T-cell (primary cell): ENCODE results near the gene CNNM1. TPM values are rescaled to one million over a fixed set of nuclear protein-coding genes. Genes with fewer than 3 reads are reported as not detected.

Experiments
- ATAC-seq, 4 experiments: fragments of 200-7000 bp in 3 of 4; fragments of 150-1000 bp in 1 of 4; cut with Tn5 transposase; replicated peaks in 1 of 4; 1 replicate in 3 of 4; 2 replicates in 1 of 4; pipeline ENCODE4 v1.10.0; 2021; ENCODE audit warnings: moderate library complexity in 3 of 4, mild to moderate bottlenecking in 2 of 4, moderate number of reproducible peaks in 1 of 4
- CTCF ChIA-PET, 2 donors: fragments of 300-600 bp; sonication (Branson Sonifier 250); formaldehyde crosslinking; loops; one replicate each; lab custom pipeline; 2022; ENCODE audit warnings: antibody characterized with exemption in 2 of 2; lab: Charles Lee
- POLR2A ChIA-PET, 2 donors: fragments of 300-600 bp; sonication (Branson Sonifier 250); formaldehyde crosslinking; loops; one replicate each; lab custom pipeline; 2022; ENCODE audit warnings: antibody characterized with exemption in 2 of 2; lab: Charles Lee
- DNase-seq, 35 experiments: peaks; one replicate each; pipeline versions ENCODE4 v3.0.0 to v3.0.0-alpha.2; 2013 to 2023
- H3K27ac ChIP-seq: one replicate; pipeline ENCODE4 v1.5.1; 2013; ENCODE audit warnings: low read length
- H3K27me3 ChIP-seq, 2 experiments: replicated peaks in 1 of 2; 1 replicate in 1 of 2; 2 replicates in 1 of 2; pipeline versions ENCODE4 v1.6.1 to v1.7.0; 2013; ENCODE audit warnings: low read length in 1 of 2, mixed read lengths in 1 of 2; ENCODE audit not compliant: control insufficient read depth in 2 of 2, insufficient read depth in 2 of 2; ENCODE audit errors: extremely low read depth in 1 of 2
- H3K36me3 ChIP-seq, 2 donors: 1 replicate in 1 of 2; 2 replicates in 1 of 2; pipeline versions ENCODE4 v1.6.1 to v1.7.0; 2013; ENCODE audit warnings: low read length in 1 of 2; ENCODE audit not compliant: control insufficient read depth in 2 of 2, insufficient read depth in 1 of 2; ENCODE audit errors: extremely low read depth in 1 of 2
- H3K4me1 ChIP-seq, 2 experiments: 1 replicate in 1 of 2; 2 replicates in 1 of 2; pipeline versions ENCODE4 v1.6.1 to v1.7.0; 2013; ENCODE audit warnings: low read length in 2 of 2, mixed read lengths in 1 of 2; ENCODE audit not compliant: insufficient read depth in 2 of 2, control insufficient read depth in 1 of 2; ENCODE audit errors: extremely low read depth in 1 of 2
- H3K4me3 ChIP-seq, 2 donors: 1 replicate in 1 of 2; 2 replicates in 1 of 2; pipeline versions ENCODE4 v1.5.1 to v1.7.0; 2013; ENCODE audit warnings: mild to moderate bottlenecking in 2 of 2, low read length in 1 of 2, moderate library complexity in 1 of 2; ENCODE audit not compliant: control insufficient read depth in 1 of 2; ENCODE audit errors: extremely low read depth in 1 of 2
- H3K9me3 ChIP-seq: 2 replicates; pipeline ENCODE4 v1.7.0; 2013
- H3K27ac Mint-ChIP-seq, 2 donors: one replicate each; pipeline ENCODE4 v1.8.0; 2020 to 2021; ENCODE audit warnings: mild to moderate bottlenecking in 2 of 2, mixed read lengths in 2 of 2
- H3K27me3 Mint-ChIP-seq, 2 donors: one replicate each; pipeline ENCODE4 v1.8.0; 2021 to 2022; ENCODE audit warnings: mixed read lengths in 2 of 2
- H3K36me3 Mint-ChIP-seq: one replicate; pipeline ENCODE4 v1.8.0; 2021; ENCODE audit warnings: mixed read lengths
- H3K4me1 Mint-ChIP-seq, 3 donors: one replicate each; pipeline ENCODE4 v1.8.0; 2020 to 2022; ENCODE audit warnings: mixed read lengths in 3 of 3, mild to moderate bottlenecking in 1 of 3
- H3K4me3 Mint-ChIP-seq, 3 donors: one replicate each; pipeline ENCODE4 v1.8.0; 2020 to 2022; ENCODE audit warnings: mild to moderate bottlenecking in 3 of 3, mixed read lengths in 3 of 3, moderate library complexity in 3 of 3
- H3K9me3 Mint-ChIP-seq, 3 donors: one replicate each; pipeline ENCODE4 v1.8.0; 2020 to 2022; ENCODE audit warnings: mixed read lengths in 3 of 3
- WGBS: methylation state at CpG from one replicate; pipeline ENCODE4 v1.1.5; 2013; ENCODE audit warnings: missing lambda C conversion rate; ENCODE audit not compliant: insufficient coverage; 5-methylcytosine and 5-hydroxymethylcytosine counted together
- total RNA-seq, 35 experiments: library from RNA in 6 of 35; stranded (reverse) in 6 of 35; fragments of 120-200 nt in 1 of 35; gene quantifications; one replicate each; pipeline versions ENCODE4 v1.2.1 to v1.2.4 and lab custom pipeline; 2013 to 2026

Gene CNNM1
- total RNA-seq, 5 donors from 2014 or later (not counting 1 experiment from before 2014, with no cell fraction given) = 0.25 to 1.2 (median 0.36) TPM

DNA sequence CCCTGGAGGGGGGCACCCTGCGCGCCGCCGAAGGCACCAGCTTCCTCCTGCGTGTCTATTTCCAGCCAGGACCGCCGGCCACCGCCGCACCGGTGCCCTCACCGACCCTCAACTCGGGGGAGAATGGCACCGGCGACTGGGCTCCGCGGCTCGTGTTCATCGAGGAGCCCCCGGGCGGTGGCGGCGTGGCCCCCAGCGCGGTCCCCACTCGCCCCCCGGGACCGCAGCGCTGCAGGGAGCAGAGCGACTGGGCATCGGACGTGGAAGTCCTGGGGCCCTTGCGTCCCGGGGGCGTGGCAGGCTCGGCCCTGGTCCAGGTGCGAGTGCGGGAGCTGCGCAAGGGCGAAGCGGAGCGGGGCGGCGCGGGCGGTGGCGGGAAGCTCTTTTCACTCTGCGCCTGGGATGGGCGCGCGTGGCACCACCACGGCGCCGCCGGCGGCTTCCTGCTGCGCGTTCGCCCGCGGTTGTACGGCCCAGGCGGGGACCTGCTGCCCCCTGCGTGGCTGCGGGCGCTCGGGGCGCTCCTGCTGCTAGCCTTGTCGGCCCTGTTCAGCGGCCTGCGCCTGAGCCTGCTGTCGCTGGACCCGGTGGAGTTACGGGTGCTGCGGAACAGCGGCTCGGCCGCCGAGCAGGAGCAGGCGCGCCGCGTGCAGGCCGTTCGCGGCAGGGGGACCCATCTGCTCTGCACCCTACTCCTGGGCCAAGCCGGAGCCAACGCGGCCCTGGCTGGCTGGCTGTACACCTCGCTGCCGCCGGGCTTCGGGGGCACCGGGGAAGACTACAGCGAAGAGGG is 594 bp downstream of the CNNM1 start:
- Mint-ChIP-seq H3K4me3 (peak overlapping the region in 2 of 3 donors; percentile 13 to 71), H3K27ac (no peak overlapping the region), H3K36me3 (no peaks in the 10 kb centered on the region), H3K4me1 (peaks cover 9 to 17% (median 11%) of the 10 kb centered on the region in 3 donors), H3K27me3 (peaks cover 41 to 43% of the 10 kb centered on the region in 2 donors), H3K9me3 (no peaks in the 10 kb centered on the region)
- no peak for DNase-seq
- POLR2A ChIA-PET = no interaction called here
- CTCF ChIA-PET = no interaction called here
- Histone ChIP-seq H3K4me3 (peak overlapping the region in 1 of 2 donors; percentile 64), H3K27me3 (peaks cover 7 to 21% of the 10 kb centered on the region in 2 experiments), H3K4me1 (peaks cover 0 to 9% of the 10 kb centered on the region in 2 experiments), H3K36me3 (no peaks in the 10 kb centered on the region), H3K27ac (no peak overlapping the region), H3K9me3 (no peaks in the 10 kb centered on the region)
- ATAC-seq = peak in 3 of 4 experiments; percentile 42 to 64 (median 54)
- WGBS = 3% methylated on average over 94 of the region's 94 CpGs

DNA sequence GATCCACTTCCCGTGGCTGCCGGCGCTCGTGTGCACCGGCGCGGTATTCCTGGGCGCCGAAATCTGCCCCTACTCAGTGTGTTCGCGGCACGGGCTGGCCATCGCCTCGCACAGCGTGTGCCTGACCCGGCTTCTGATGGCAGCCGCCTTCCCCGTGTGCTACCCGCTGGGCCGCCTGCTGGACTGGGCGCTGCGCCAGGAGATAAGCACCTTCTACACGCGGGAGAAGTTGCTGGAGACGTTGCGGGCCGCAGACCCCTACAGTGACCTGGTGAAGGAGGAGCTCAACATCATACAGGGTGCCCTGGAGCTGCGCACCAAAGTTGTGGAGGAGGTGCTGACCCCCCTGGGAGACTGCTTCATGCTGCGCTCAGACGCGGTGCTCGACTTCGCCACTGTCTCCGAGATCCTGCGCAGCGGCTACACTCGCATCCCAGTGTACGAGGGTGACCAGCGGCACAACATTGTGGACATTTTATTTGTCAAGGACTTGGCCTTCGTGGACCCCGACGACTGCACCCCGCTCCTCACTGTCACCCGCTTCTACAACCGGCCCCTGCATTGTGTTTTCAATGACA is 1.3 kb downstream of the CNNM1 start:
- H3K9me3 Mint-ChIP-seq = no peaks in the 10 kb centered on the region
- H3K4me3 Mint-ChIP-seq = peak overlapping the region; percentile 42 to 71 (median 54)
- no peaks in the 10 kb centered on the region for H3K36me3 Mint-ChIP-seq
- H3K36me3 ChIP-seq = no peaks in the 10 kb centered on the region
- H3K27ac Mint-ChIP-seq = no peak overlapping the region
- no peaks in the 10 kb centered on the region for H3K9me3 ChIP-seq
- H3K27ac ChIP-seq = no peak overlapping the region
- ChIA-PET CTCF (no interaction called here), POLR2A (no interaction called here)
- peak in 1 of 4 experiments; percentile 4 for ATAC-seq
- no peak for DNase-seq
- peaks cover 45 to 46% of the 10 kb centered on the region in 2 donors for H3K27me3 Mint-ChIP-seq
- H3K4me1 ChIP-seq = peaks cover 0 to 9% of the 10 kb centered on the region in 2 experiments
- H3K27me3 ChIP-seq = peaks cover 7 to 21% of the 10 kb centered on the region in 2 experiments
- 44% methylated on average over 39 of the region's 45 CpGs for WGBS
- H3K4me1 Mint-ChIP-seq = peaks cover 9 to 17% (median 11%) of the 10 kb centered on the region in 3 donors
- peak overlapping the region in 1 of 2 donors; percentile 18 for H3K4me3 ChIP-seq

DNA sequence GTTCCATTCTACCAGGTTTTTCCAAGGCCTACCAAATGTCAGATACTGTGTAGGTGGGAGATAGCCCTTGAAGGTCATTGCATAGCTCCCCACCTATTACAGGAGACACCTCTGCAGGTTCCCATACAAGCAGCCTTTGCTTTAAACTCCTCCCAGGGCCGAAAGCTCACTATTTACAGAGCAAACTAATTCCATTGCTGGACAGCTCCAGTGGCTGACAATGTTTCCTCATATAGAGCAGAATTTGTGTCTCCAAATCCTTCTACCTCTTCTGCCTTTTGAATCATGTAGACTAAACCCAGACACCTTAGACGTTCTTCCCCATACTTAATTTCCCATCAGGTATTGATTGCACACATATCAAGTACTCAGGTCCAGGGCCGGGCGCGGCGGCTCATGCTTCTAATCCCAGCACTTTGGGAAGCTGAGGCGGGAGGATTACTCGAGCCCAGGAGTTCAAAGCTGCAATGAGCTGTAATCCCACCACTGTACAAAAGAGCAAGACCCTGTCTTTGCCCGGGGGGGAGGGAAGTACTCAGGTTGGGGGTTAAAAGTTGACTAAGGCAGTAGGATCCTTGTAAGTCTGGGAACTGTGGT is 2.1 kb downstream of the CNNM1 start:
- H3K4me3 ChIP-seq = no peak overlapping the region
- no peak for DNase-seq
- peaks cover 7 to 21% of the 10 kb centered on the region in 2 experiments for H3K27me3 ChIP-seq
- ChIA-PET CTCF (no interaction called here), POLR2A (no interaction called here)
- H3K27ac ChIP-seq = no peak overlapping the region
- H3K9me3 Mint-ChIP-seq = no peaks in the 10 kb centered on the region
- H3K4me3 Mint-ChIP-seq = peak overlapping the region; percentile 42 to 71 (median 44)
- no peaks in the 10 kb centered on the region for H3K9me3 ChIP-seq
- H3K36me3 ChIP-seq = no peaks in the 10 kb centered on the region
- no peaks in the 10 kb centered on the region for H3K36me3 Mint-ChIP-seq
- peak overlapping the region in 1 of 2 donors; percentile 20 for H3K27ac Mint-ChIP-seq
- 91% methylated on average over 7 of the region's 9 CpGs for WGBS
- H3K4me1 ChIP-seq = peaks cover 0 to 9% of the 10 kb centered on the region in 2 experiments
- no peak for ATAC-seq
- H3K27me3 Mint-ChIP-seq = peaks cover 44 to 47% of the 10 kb centered on the region in 2 donors
- peaks cover 9 to 17% (median 11%) of the 10 kb centered on the region in 3 donors for H3K4me1 Mint-ChIP-seq

DNA sequence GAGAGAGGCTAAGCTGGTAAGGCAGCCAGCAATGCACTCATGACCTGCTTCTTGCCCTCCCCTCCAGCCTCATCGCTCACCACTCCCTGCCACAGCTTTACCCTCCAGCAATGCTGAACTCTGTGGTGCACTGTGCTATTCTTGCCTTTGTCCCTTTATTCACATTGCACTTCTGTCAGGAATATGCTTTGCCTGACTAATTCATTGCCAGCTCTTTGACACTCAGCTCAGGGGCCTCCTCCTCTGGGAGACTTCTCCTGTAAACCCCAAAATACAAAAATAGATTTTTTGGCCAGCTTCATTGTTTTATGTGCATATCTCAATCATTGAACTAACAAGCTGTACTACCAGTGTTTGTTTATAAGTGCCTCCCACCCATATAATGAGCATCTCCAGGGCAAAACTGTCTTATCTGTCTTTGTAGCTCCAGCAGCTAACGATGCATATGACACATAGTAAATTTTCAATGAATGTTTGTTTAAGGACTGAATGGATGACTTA is 8.2 kb downstream of the CNNM1 start:
- H3K4me1 ChIP-seq = no peaks in the 10 kb centered on the region
- 94% methylated on average over 1 of the region's 2 CpGs for WGBS
- no peaks in the 10 kb centered on the region for H3K9me3 ChIP-seq
- DNase-seq (no peak), ATAC-seq (no peak)
- Mint-ChIP-seq H3K4me1 (no peaks in the 10 kb centered on the region), H3K27me3 (peaks cover 18 to 22% of the 10 kb centered on the region in 2 donors), H3K9me3 (no peaks in the 10 kb centered on the region), H3K4me3 (no peak overlapping the region), H3K36me3 (no peaks in the 10 kb centered on the region), H3K27ac (no peak overlapping the region)
- POLR2A ChIA-PET = no interaction called here
- no peaks in the 10 kb centered on the region for H3K36me3 ChIP-seq
- H3K27me3 ChIP-seq = peaks cover 0 to 2% of the 10 kb centered on the region in 2 experiments
- no peak overlapping the region for H3K4me3 ChIP-seq
- H3K27ac ChIP-seq = no peak overlapping the region
- CTCF ChIA-PET = no interaction called here

DNA sequence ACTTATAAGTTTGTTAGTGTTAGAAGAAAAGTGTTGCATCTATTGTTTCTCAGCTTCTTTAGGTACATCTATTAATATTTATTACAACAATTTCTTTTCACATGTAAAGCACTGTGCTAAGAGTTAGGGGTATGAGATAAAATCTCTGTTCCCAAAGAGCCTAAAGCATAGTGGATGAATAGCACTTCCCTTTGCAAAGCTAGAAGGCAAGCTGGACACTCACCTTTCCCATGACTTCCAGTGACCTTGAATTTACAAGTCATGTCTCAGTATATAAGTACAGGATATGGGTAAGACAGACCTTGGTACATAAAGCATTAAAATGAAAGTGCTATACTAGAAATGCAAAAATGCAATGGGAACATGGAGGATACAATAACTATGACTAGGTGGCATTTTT is 8.7 kb downstream of the CNNM1 start:
- Mint-ChIP-seq H3K36me3 (no peaks in the 10 kb centered on the region), H3K4me1 (no peaks in the 10 kb centered on the region), H3K9me3 (no peaks in the 10 kb centered on the region), H3K4me3 (no peak overlapping the region), H3K27me3 (peaks cover 15 to 19% of the 10 kb centered on the region in 2 donors), H3K27ac (no peak overlapping the region)
- H3K4me3 ChIP-seq = no peak overlapping the region
- ChIA-PET CTCF (no interaction called here), POLR2A (no interaction called here)
- DNase-seq (no peak), ATAC-seq (no peak)
- H3K27ac ChIP-seq = no peak overlapping the region
- no peaks in the 10 kb centered on the region for H3K4me1 ChIP-seq
- H3K27me3 ChIP-seq = peaks cover 0 to 2% of the 10 kb centered on the region in 2 experiments
- H3K9me3 ChIP-seq = no peaks in the 10 kb centered on the region
- H3K36me3 ChIP-seq = no peaks in the 10 kb centered on the region

DNA sequence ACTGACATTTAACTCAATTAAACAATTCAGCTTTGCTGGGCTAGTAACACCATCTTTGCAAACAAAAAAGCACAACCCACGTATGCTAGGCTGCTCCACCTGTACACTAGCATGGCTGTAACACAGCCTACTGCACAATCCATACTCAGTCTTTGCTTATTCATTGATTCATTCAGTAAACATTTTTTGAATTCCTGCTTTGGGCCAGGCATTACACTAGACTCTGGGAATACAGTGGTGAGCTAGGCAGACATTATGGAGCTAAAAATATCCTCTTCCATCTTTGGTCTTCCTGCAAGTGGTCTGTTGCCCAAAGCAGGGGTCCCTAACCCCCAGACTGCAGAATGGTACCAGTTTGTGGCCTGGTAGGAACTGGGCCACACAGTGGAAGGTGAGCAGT is 9.9 kb downstream of the CNNM1 start:
- H3K4me1 ChIP-seq = no peaks in the 10 kb centered on the region
- ATAC-seq (no peak), DNase-seq (no peak)
- ChIA-PET CTCF (no interaction called here), POLR2A (no interaction called here)
- Mint-ChIP-seq H3K4me3 (no peak overlapping the region), H3K36me3 (no peaks in the 10 kb centered on the region), H3K4me1 (no peaks in the 10 kb centered on the region), H3K9me3 (no peaks in the 10 kb centered on the region), H3K27me3 (peaks cover 11 to 17% of the 10 kb centered on the region in 2 donors), H3K27ac (no peak overlapping the region)
- H3K36me3 ChIP-seq = no peaks in the 10 kb centered on the region
- peaks cover 0 to 2% of the 10 kb centered on the region in 2 experiments for H3K27me3 ChIP-seq
- 100% methylated on average over 1 of the region's 1 CpG for WGBS
- H3K9me3 ChIP-seq = no peaks in the 10 kb centered on the region
- H3K4me3 ChIP-seq = no peak overlapping the region
- H3K27ac ChIP-seq = no peak overlapping the region
